Measurements from ENCODE around the gene DDC.

DDC gene

GRCh38 chr7:50564640-50565558, at the start of gene DDC:
DDC (minus strand) TSS chr7:50565405; CDS start chr7:50544085, 21,320 bp downstream.
- DNase-seq: no peak

GRCh38 chr7:50613473-50613872, 48.3 kb upstream of the DDC start:
- no peak for DNase-seq

- no peak for DNase-seq
Measured at GRCh38 chr7:50612704-50613103, 47.5 kb upstream of the DDC start.

GRCh38 chr7:50610521-50611277, 45.5 kb upstream of the DDC start:
- DNase-seq: no peak

GRCh38 chr7:50608196-50608906, 43.1 kb upstream of the DDC start:
- DNase-seq: no peak

GRCh38 chr7:50607524-50608125, 42.4 kb upstream of the DDC start:
- DNase-seq: no peak

GRCh38 chr7:50605059-50605458, 39.9 kb upstream of the DDC start:
- no peak for DNase-seq

GRCh38 chr7:50603287-50603686, 38.1 kb upstream of the DDC start:
- no peak for DNase-seq

- DNase-seq: no peak
Measured at GRCh38 chr7:50599385-50599784, 34.2 kb upstream of the DDC start.

GRCh38 chr7:50598460-50599343, 33.5 kb upstream of the DDC start:
- DNase-seq: no peak

GRCh38 chr7:50596484-50596883, 31.3 kb upstream of the DDC start:
- no peak for DNase-seq

- DNase-seq: peak; percentile 32
Measured at GRCh38 chr7:50595491-50596102, 30.4 kb upstream of the DDC start.

GRCh38 chr7:50594734-50595485, 29.7 kb upstream of the DDC start:
- no peak for DNase-seq

GRCh38 chr7:50594136-50594535, 28.9 kb upstream of the DDC start:
- DNase-seq: no peak

- DNase-seq: no peak
Measured at GRCh38 chr7:50592940-50593339, 27.7 kb upstream of the DDC start.

- no peak for DNase-seq
Measured at GRCh38 chr7:50591480-50592438, 26.6 kb upstream of the DDC start.

GRCh38 chr7:50591098-50591479, 25.9 kb upstream of the DDC start:
- no peak for DNase-seq

- DNase-seq: no peak
Measured at GRCh38 chr7:50590535-50590934, 25.3 kb upstream of the DDC start.

- no peak for DNase-seq
Measured at GRCh38 chr7:50589364-50589763, 24.2 kb upstream of the DDC start.

GRCh38 chr7:50588937-50589336, 23.7 kb upstream of the DDC start:
- no peak for DNase-seq
